Nephron progenitor cell (in vitro differentiated cells): ENCODE results near the gene ANKRD18A.
"Not testable (repeated sequence)": the region's sequence is repeated elsewhere in the genome, so short reads cannot be mapped to it uniquely, and the experiment has no call there.

Experiments used
- DNase-seq: peaks from one replicate; pipeline ENCODE4 v3.0.0; 2021
- H3K27ac Mint-ChIP-seq: 2 replicates; pipeline ENCODE4 v1.8.0; 2021; ENCODE audit warnings: mild to moderate bottlenecking, moderate library complexity, mixed read lengths
- H3K27me3 Mint-ChIP-seq: 2 replicates; pipeline ENCODE4 v1.8.0; 2021; ENCODE audit warnings: mild to moderate bottlenecking, low read depth, mixed read lengths; ENCODE audit not compliant: poor library complexity
- H3K36me3 Mint-ChIP-seq: 2 replicates; pipeline ENCODE4 v1.8.0; 2021; ENCODE audit warnings: low read depth, mixed read lengths
- H3K4me1 Mint-ChIP-seq: 2 replicates; pipeline ENCODE4 v1.8.0; 2021; ENCODE audit warnings: mixed read lengths
- H3K4me3 Mint-ChIP-seq: 2 replicates; pipeline ENCODE4 v1.8.0; 2021; ENCODE audit warnings: mild to moderate bottlenecking, moderate library complexity, mixed read lengths
- H3K9me3 Mint-ChIP-seq: 2 replicates; pipeline ENCODE4 v1.8.0; 2021; ENCODE audit warnings: mild to moderate bottlenecking, moderate library complexity, mixed read lengths
- CTCF ChIP-seq: fragments of 200-600 bp; sonication (generic); IDR thresholded peaks from 2 replicates; pipeline ENCODE4 v1.5.0; 2021; ENCODE audit warnings: antibody characterized with exemption

ANKRD18A gene

GRCh38 chr9:38561134-38561533 is 59.3 kb downstream of the ANKRD18A start:
- not testable (repeated sequence) for DNase-seq, H3K4me1 Mint-ChIP-seq, H3K9me3 Mint-ChIP-seq, H3K27ac Mint-ChIP-seq, H3K36me3 Mint-ChIP-seq, H3K27me3 Mint-ChIP-seq, H3K4me3 Mint-ChIP-seq

- H3K4me1 Mint-ChIP-seq: not testable (repeated sequence)
Observed at GRCh38 chr9:38559172-38559571, 61.2 kb downstream of the ANKRD18A start.

DNA sequence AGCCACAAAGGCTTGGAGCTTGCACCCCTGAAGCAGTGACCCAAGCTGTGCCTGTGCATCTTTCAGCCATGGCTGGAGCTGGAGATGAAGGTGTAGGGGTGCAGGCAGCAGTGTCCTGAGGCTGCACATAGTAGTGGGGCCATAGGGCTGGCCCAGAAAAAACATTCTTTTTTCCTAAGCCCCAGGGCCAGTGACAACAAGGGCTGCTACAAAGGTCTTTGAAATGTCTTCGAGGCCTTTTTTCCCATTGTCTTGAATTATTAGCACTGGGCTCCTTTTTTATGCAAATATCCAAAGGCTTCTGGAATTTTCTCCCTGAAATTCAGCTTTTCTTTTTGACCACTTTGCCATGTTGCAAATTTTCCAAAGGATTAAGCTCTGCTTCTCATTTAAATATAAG is 62.6 kb downstream of the ANKRD18A start:
- H3K36me3 Mint-ChIP-seq, H3K4me1 Mint-ChIP-seq, DNase-seq, H3K9me3 Mint-ChIP-seq, H3K27me3 Mint-ChIP-seq, H3K4me3 Mint-ChIP-seq, H3K27ac Mint-ChIP-seq: not testable (repeated sequence)

More at GRCh38 chr9:38559172-38559571, 61.2 kb downstream of the ANKRD18A start:
- not testable (repeated sequence) for H3K27me3 Mint-ChIP-seq, DNase-seq, H3K4me3 Mint-ChIP-seq, H3K36me3 Mint-ChIP-seq, H3K9me3 Mint-ChIP-seq, H3K27ac Mint-ChIP-seq

GRCh38 chr9:38554966-38555365 is 65.4 kb downstream of the ANKRD18A start:
- H3K36me3 Mint-ChIP-seq, H3K27ac Mint-ChIP-seq, H3K4me1 Mint-ChIP-seq, H3K4me3 Mint-ChIP-seq, H3K9me3 Mint-ChIP-seq, DNase-seq: not testable (repeated sequence)
- H3K27me3 Mint-ChIP-seq: peaks cover 13% of the 10 kb centered on the region

DNA sequence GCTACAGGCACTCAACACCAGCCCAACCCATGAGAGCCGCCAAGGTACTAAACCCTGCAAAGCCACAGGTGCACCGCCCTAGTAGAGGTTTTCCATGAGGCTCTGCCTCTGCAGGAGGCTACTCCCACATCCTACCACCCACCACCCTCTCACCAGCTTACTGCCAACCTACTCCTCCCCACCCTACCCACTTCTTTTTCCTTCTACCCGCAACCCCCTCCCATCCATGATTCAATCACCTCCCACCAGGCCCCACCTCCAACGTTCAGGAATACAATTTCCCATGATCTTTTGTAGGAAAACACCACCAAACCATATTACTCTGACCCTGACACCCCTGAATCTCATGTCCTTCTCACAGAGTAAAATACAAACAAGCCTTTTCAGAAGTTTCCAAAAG is 67.4 kb downstream of the ANKRD18A start:
- H3K4me3 Mint-ChIP-seq, H3K4me1 Mint-ChIP-seq, H3K36me3 Mint-ChIP-seq, H3K9me3 Mint-ChIP-seq, H3K27ac Mint-ChIP-seq, DNase-seq: not testable (repeated sequence)
- H3K27me3 Mint-ChIP-seq: peaks cover 15% of the 10 kb centered on the region

GRCh38 chr9:38546497-38547163 is 73.8 kb downstream of the ANKRD18A start:
- not testable (repeated sequence) for H3K4me3 Mint-ChIP-seq, H3K4me1 Mint-ChIP-seq, H3K36me3 Mint-ChIP-seq, DNase-seq, H3K27ac Mint-ChIP-seq, H3K9me3 Mint-ChIP-seq, H3K27me3 Mint-ChIP-seq

- not testable (repeated sequence) for H3K27ac Mint-ChIP-seq, H3K4me3 Mint-ChIP-seq, DNase-seq, H3K9me3 Mint-ChIP-seq, H3K4me1 Mint-ChIP-seq, H3K36me3 Mint-ChIP-seq
- peaks cover 16% of the 10 kb centered on the region for H3K27me3 Mint-ChIP-seq
Observed at GRCh38 chr9:38540535-38540934, 79.9 kb downstream of the ANKRD18A start.

- no peak overlapping the region for H3K4me3 Mint-ChIP-seq
- no peak for TF ChIP-seq CTCF
- H3K27ac Mint-ChIP-seq: no peak overlapping the region
- peaks cover 9% of the 10 kb centered on the region for H3K36me3 Mint-ChIP-seq
- peaks cover 3% of the 10 kb centered on the region for H3K27me3 Mint-ChIP-seq
- peaks cover 34% of the 10 kb centered on the region for H3K9me3 Mint-ChIP-seq
- peaks cover 31% of the 10 kb centered on the region for H3K4me1 Mint-ChIP-seq
- DNase-seq: no peak
Observed at GRCh38 chr9:38529317-38529716, 91.1 kb downstream of the ANKRD18A start.

GRCh38 chr9:38527503-38527902 is 92.9 kb downstream of the ANKRD18A start:
- no peak for TF ChIP-seq CTCF
- Mint-ChIP-seq H3K4me1 (peaks cover 34% of the 10 kb centered on the region), H3K36me3 (peaks cover 9% of the 10 kb centered on the region), H3K4me3 (no peak overlapping the region), H3K27me3 (peaks cover 3% of the 10 kb centered on the region), H3K27ac (peak overlapping the region; percentile 74), H3K9me3 (peaks cover 31% of the 10 kb centered on the region)
- peak; percentile 46 for DNase-seq
